Amygdala (tissue), 56 donors: ENCODE measurements around the gene OR2T6.
A peak's percentile ranks its signal among the peaks of the same experiment; 100 is the strongest.
"Not testable (repeated sequence)": the region's sequence is repeated elsewhere in the genome, so short reads cannot be mapped to it uniquely, and the experiment has no call there.

ENCODE experiments used
- DNase-seq, 56 donors: peaks; one replicate each; lab custom pipeline; 2025; lab: John Stamatoyannopoulos, UW

The OR2T6 gene

DNA sequence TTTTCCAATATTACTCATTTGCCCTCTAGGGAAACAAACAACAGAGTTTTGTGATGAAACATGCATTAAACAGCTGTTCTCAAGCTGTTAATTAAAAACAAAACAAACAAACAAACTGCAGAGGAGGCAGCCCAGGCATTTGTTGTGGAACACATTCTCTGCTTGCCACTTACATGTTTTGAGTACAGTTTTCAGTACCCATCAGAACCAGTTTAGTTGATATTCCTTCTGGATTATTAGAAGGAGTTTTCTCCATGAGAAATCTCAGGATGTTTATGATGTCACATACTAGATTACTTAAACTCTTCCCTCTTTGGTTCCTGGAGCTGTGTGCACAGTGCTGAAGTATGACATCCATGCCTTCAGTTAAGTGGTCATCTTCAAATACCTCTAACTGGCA lies at the start of gene OR2T6:
TSS of gene OR2T6 (plus strand) at position 301 of the 400 bp plus-strand sequence. CDS start 11,863 bp downstream, outside the sequence.
- no peak for DNase-seq

GRCh38 chr1:248343451-248343850 lies 32.1 kb upstream of the OR2T6 start:
- DNase-seq = no peak

- DNase-seq = no peak
These were observed 27.1 kb upstream of the OR2T6 start, which contains the start of gene OR14C36 for GRCh38 chr1:248348475-248348874. Gene OR14C36, plus strand, starts transcription at chr1:248348775. Its CDS starts 0 bp downstream, at chr1:248348775.

- peak in 3 of 56 donors; percentile 2 to 15 (median 4) for DNase-seq
These were observed 16.1 kb upstream of the OR2T6 start for GRCh38 chr1:248359415-248359814.

DNA sequence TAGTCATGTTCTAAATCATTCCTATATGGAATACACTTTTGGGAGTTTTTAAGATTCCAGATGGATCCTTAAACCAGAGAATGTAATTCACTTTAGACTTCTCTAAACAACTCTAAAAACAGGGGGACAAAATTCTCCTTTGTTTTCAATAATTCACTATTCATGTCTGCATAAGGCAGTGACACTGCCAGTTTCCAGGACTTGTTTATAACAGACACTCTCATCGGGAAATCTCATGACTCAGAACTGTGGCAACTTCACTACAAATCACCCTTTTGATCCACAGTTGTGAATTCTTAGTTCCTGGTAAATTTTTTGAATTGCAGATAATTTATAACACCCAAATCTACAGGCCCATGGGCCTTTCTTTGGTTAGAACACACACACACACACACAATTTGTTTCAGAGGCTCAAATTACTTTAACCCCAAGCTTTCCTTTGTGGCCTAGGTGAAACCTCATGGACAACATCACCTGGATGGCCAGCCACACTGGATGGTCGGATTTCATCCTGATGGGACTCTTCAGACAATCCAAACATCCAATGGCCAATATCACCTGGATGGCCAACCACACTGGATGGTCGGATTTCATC lies 14.3 kb upstream of the OR2T6 start, which contains the start of gene OR2T4:
TSS of gene OR2T4 (plus strand) at position 545 of the 595 bp plus-strand sequence. CDS start at position 545, 0 bp downstream.
- DNase-seq = peak in 3 of 56 donors; percentile 2 to 12 (median 6)

DNA sequence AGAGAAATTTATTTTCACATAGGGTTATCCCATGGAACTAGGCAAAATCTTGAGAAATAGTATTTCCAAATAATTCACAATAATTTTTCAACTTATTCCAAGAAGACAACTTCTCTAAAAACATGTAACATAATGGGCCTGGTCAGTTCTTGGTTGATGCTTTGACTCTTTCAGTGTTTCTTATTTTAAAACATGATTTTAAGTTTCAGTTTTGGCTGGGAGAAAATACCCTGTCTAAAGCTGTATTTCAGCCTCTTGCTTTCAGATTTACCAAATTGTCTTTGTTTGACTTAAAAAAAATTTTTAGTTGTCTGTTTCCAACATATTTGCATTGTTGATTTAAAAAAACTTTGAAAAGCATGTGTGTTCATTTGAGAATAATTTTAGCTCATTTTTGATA lies 8.9 kb upstream of the OR2T6 start:
- no peak for DNase-seq

GRCh38 chr1:248372394-248372793 lies 3.2 kb upstream of the OR2T6 start:
- no peak for DNase-seq

- no peak for DNase-seq
These were observed 1.8 kb upstream of the OR2T6 start for GRCh38 chr1:248373761-248374160.

- no peak for DNase-seq
These were observed 1.4 kb downstream of the OR2T6 start for GRCh38 chr1:248376916-248377315.

DNA sequence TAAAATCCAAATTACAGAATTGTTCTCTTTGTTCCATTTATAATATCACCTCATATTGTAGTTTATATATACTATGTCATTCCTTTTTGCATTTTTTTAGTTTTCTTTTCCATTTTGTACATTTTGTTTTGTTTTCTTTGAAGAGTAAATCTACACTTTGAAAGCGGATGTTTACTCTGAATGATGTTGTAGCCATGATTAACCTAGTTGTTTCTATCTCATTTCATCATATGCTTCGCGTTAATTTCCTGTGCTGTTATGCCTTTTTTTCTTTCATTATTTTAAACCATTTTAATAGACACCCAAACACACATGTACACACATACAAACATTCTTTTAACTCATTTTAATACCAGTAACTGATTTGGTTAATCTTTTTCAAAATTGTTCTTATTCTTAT lies 5.3 kb downstream of the OR2T6 start:
- no peak for DNase-seq

DNA sequence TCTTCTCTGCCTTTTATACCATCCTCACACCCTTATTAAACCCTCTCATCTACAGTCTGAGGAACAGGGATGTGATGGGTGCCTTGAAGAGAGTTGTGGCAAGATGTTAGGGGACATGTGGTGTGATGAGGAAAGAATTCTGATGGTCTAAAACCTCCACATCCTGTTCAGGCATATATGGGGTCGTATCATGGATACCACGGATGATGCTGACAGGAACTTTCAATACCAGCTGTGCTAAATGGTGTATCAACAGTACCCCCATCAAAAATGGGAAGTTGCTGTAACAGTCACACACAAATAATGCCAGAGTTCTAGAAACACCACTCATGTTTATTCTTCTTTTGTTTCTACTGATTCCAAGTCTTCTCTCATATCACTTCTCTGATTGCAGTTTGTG lies 12.9 kb downstream of the OR2T6 start:
- DNase-seq = no peak

DNA sequence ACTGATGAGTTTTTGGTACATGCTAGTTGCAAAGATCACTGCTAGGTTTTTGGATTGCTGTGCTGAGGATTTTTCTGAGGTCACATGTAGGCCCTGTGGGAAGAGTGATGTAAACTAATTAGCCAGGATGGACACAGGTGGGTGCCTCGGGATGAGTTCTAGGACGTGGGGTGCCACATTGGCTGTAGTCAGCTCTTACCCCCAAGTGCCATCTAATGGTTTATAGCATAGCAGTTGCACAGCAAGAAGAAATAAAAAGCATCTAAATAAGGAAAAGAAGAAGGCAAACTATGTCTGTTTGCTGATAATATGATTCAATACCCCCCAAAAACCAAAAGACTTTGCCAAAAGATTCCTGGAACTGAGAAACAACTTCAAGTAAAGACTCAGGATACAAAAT lies 17.5 kb downstream of the OR2T6 start:
- no peak for DNase-seq

DNA sequence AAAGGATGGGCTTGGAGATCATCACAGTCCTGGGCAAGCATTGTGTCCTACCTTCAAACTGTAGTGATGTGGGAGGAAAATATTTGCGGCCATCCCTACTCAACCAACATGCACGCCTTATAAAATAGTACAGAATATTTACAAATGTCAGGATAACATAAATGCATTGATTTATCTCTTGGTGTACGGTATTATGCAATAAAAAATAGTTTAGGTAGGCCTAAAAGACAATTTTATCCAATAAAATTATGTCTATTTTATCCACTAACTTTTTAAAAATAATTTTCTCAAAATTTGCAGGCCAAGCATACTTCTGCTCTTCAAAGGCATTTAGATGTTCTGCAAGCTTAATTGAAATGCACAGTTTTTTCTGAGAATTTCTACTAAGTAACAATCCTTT lies 27.2 kb downstream of the OR2T6 start, which contains the start of gene OR2T1:
TSS of gene OR2T1 (plus strand) at position 301 of the 400 bp plus-strand sequence. CDS start 3,100 bp downstream, outside the sequence.
- no peak for DNase-seq

DNA sequence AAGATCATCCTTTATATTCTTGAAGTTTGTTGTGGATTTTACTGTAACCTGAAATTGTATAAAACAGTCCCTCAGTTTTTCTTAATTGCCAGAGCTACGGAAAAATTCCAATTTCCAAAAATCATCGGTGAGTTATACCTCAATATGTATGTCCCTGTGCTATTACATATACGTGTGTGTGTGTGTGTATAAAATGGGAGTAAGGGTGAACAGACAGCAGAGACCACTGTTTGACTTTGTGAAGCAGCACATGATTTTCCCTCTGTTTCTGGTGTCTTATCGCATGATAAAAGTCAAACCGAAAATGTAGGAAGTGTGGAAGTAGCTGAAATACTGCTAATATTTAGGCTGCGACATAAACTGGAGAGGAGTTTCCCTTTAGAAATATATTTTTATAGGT lies 28.5 kb downstream of the OR2T6 start:
- DNase-seq = peak in 25 of 56 donors; percentile 3 to 76 (median 33)

- no peak for DNase-seq
These were observed 31.5 kb downstream of the OR2T6 start for GRCh38 chr1:248406721-248407692.

DNA sequence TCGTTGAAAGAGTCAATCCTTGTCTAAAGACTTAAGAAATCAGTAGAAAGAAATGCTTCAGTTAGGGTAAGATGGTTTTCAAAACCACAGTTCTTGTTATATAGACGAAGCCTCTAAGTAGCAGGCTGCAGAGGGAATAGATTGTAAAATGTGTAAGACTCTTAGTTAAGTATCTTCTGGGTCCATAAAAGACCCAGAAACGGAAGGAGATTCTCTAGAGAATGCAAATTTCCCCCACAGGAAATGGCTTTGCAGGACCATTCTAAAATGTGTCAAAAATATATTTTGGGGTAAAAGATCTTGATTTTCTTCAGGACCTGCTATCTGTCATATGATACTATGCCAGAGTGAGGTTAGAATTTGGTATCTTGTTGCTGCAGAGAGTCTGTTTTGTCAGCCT lies 40.7 kb downstream of the OR2T6 start:
- no peak for DNase-seq

DNA sequence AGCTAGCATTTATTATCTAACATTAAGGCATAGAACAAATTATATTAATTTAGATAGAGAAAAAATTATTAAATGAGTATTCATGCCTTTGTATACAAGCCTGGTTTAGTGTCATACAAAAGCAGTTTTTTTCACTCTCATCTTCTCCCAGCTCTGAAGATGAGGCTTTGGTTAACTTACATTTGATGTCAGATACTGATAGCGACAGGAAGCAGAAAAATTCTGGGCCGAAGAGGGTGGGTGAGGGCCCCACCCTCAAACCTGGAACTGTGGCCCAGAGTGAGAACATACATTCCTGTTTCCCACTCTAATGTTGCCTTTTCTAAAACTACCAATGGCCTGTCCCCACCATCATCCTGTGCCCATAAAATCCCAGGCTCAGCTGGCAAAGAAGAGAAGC lies 42.3 kb downstream of the OR2T6 start:
- no peak for DNase-seq

DNA sequence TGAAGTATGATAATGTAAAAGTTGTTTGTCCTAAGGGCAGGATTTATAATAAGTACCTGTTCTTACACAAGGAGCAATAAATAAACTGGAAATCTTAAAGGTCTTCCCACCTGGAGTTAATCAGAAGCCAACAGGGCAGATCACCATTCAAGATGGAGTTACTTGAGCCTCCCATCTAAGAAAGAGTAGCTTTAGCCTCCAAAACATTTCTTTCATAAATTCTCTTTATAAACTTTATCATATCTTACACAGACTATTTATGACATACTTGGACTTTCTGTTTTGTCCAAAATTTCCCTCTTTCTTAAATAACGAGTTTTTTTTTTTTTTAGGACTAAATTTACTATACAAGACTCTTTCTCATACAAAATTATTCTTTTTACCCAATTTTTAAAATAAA lies 45.8 kb downstream of the OR2T6 start:
- no peak for DNase-seq

DNA sequence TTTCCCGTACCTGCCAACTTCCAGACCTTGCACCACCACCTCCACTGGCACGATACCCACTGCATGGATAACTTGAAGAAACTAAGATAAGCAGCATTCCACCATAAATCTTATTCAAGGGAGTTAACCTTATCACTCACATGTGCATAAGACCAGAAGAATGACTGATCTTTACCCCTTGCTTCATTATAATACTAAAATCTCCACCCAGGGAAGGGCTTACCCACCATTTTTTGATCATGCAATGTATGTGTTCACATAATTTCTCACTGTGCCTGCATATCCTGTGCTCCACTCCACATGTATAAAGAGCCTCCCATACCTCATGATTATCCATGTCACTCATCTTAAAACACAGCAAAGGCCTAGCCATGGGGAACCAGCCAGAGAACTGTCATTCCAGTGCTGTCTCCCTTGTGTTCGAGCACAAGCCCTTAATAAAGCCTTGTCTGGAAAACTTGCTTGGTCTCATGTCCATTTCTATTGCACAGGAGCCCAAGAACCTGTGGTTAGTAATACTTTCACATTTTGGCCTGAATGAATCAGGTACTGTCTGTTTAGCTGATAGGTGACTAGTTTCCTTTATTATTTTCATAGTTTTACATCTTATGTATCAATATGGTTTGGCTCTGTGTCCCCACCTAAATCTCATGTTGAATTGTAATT lies 52.1 kb downstream of the OR2T6 start:
- not testable (repeated sequence) for DNase-seq

DNA sequence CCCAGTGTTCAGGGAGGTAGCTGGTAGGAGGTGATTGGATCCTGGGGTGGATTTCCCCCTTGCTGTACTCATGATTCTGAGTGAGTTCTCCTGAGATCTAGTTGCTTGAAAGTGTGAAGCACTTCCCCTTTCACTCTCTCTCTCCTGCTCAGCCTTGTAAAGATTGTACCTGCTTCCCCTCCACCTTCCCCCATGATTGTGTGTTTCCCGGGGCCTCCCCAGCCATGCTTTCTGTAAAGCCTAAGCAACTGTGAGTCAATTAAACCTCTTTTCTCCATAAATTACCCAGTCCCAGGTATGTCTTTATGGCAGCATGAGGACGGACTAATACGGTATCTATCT lies 52.6 kb downstream of the OR2T6 start:
- DNase-seq = not testable (repeated sequence)

DNA sequence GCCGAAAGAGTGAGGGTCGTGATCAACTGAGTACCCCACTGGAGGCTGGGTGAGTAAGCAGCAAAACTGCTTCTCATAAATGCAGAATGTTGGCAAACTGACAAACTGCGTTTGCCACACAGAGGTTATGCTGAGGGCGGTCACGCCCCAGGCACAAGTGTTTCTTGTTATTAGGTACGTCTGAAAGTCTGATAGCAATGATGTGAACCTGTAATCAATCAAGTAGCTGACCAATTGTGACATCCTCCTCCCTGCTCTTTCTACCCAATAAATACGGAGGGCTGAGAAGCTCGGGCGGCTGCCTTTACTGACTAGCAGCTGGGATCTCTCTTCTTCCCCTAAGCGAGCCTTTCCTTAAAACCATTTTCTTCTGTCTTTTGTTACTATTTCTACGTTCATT lies 56.1 kb downstream of the OR2T6 start:
- not testable (repeated sequence) for DNase-seq
